GM21529 (cell line): ENCODE measurements around the gene IFNB1.

ENCODE experiments used
- ATAC-seq: cut with Tn5 transposase; IDR thresholded peaks from one replicate; pipeline ENCODE4 v1.9.1; 2021; ENCODE audit not compliant: unreplicated experiment

The IFNB1 gene

DNA sequence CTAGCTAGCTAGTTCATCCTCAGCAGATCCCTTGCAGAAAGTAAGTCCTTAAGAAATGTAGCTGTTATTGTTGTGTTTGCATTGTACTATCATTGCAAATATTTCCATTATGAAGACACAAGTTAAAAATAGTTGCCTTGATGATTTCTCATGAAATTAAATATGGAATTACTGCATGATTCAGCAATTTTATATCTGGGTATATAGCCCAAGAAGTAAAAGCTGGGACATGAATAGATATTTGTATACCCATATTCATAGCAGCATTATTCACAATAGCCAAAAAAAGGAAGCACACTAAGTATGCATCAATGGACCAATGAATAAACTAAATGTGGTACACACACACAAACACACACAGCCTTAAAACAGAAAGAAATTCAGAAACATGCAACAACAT is 6.8 kb downstream of the IFNB1 start:
- no peak for ATAC-seq

DNA sequence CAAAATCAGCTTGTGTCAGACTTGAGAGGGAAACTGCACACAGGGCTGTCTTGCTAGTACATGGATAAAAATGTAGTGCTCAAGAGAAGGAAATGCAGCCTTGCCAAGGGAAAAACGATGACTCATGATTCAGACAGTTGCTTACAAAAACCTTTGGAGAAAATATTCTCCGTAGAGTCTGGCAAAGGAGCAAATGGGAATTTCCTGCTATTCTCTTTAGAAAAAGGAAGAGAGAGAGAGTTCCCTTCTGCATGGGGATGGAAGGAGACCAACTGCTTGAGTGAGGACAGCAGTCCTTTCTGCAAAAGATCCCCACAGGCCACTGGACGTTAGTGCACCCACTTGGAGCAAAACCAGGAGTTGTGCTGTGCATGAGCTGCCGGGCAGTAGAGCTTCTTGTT is 7.6 kb downstream of the IFNB1 start:
- ATAC-seq: no peak

DNA sequence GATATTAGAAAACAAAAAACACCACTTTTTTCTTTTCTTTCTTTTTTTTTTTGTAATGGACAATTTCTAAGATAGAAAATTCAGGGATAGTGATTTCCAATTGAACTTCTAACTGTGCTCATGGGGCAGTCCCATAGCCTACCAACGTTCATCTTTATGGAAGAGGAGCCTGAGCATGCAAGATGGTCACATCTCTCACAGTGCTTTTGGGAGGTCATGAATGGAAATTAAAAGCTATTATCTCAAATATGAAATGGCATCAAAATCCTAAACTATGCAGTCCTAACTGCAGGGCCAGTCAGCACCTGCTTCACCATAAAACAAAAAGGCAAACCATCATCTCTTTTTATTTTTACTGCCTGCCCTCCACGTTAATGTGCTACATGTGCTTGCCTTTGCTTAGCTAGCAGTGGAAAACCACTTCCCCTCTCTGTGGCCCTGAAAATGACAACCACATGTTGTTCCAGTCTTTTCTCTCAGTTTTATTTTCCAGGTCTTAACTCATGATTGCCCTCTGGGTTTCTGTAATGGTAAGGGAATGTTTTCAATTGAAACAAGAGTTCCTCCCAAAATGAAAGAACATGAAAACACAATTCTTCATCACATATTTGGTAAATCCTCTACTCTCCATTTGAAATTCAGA is 16.7 kb downstream of the IFNB1 start:
- peak; percentile 70 for ATAC-seq

DNA sequence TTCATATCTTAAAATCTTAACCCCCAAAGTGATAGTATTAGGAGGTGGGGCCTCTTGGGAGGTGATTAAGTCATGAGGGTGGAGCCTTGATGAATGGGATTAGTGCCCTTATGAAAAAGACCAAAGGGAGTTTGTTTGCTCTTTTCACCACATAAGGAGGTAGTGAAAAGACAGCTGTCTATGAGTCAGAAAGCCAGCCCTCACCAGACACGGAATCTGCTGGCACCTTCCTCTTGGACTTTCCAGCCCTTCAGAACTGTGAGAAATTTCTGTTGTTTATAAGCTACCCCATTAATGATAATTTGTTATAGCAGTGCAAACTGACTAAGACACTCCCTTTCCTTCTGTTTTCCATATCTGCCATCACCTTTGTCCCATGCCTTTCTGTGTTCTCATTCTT is 20.8 kb downstream of the IFNB1 start:
- ATAC-seq: no peak

DNA sequence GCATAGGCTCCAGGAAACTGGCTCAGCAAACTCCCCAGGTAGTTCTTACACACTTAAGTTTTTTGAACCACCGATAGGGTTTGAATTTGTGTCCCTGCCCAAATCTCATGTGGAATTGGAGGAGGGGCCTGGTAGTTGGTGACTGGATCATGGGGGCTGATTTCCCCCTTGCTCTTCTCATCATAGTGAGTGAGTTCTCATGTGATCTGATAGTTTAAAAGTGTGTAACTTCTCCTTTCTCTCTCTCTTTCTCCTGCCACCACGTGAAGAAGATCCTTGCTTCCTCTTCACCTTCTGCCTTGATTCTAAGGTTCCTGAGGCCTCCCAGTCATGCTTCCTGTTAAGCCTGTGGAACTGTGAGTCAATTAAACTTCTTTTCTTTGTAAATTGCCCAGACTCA is 23.9 kb downstream of the IFNB1 start:
- no peak for ATAC-seq

DNA sequence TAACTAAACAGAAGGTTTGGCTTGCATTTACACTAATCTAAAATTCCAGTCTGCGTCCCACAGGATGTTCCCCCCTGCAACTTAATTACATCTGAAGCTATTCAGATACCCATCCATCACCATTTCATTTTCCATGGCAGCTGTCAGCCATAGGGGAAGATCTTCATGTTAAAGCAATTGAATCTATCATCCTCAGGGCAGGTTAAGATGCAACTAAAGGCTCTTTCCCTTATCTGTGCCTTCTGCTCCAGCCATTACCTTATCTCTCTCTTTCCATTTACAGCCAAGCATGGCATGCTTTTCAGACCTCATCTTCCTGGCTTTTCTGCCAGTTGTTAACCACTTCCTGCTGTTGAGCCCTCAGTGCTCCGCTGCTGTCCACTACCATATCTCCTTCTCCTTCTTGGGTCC is 30.5 kb downstream of the IFNB1 start:
- no peak for ATAC-seq

DNA sequence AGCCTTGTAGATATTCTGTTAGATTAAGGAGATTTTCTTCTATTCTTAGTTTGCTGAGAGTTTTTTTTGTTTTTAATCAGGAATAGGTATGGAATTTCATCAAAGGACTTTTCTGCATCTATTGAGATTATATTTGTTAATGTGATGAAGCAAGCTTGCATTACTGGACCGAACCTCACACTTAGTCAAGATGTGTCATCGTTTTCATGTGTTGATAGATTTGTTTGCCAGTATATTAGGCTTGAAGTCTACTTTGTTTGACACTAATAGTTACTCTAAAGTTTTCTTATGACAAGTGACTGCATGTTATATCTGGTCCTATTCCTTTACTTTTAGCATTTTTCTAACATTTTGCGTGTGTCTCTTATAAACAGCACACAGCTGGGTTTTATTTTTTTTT is 33.9 kb downstream of the IFNB1 start:
- no peak for ATAC-seq

DNA sequence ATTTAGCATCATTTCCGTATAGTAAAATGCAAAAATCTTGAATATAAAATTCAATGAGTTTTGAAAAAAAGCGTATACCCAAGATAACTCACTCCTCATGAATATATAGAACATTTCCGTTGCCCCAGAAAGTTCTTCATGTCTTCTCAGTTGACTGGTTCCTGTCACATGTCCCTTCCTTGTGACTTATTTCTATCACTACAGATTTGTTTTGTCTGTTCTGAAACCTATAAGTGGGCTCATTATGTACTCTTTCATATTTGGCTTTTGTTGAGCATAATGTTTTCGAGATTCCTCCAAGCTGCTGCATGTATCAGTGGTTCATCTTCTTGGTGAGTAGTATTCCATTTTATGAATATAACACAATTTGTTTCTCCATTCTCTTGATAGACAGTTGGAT is 35.3 kb downstream of the IFNB1 start:
- ATAC-seq: no peak

DNA sequence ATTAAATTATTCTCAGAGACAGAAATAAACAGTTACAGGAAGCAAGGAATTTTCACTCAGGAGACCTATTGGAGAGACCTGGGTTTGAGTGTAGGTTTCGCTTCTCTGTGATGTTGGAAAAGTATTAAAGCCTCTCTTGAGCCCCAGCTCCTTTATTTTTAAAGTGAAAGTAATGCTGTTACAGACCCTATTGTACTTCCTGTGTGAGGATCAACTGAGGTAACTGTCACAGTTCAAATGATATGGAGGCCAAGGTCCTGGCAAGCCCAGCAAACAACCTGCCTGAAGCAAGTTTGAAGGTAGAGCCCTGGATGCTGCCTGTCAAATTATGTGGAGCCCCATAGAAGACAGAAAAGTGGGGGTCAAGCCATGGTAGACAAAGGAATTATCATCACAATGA is 38.4 kb downstream of the IFNB1 start:
- ATAC-seq: no peak

DNA sequence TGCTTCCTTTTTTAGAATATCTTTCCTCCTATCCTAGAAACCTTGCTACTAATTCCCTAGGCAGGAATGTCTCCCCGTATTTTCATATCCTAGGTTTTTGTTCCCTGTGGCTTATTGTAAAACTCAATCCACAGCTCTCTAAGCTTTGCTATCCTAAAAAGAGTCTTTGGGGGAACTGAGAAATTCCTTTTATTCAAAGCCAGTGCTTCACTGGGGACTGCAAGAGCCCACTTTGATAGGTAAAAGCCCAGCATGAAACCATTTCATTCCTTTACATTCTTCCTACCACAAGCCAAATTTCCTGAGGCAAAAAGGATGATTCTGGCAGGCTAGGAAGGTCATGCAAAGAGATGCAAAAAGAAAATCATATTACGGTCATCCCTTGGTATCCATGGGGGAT is 40.5 kb downstream of the IFNB1 start:
- ATAC-seq: no peak

DNA sequence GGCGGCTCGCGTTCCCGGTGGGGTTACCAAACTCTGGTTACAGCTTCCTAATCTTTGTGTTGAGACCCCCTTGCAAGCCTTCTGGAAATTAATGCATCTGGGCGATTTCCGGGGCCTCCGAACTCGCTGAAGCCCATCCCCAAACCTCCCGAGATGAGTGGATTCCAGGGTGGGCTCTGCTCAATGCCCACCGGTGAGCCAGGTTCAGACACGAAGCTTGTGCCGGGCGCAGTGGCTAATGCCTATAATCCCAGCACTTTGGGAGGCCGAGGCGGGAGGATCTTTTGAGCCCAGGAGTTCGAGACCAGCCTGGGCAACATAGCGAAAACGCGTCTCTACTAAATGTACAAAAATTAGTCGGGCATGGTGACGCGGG is 45.9 kb downstream of the IFNB1 start:
- ATAC-seq: no peak

DNA sequence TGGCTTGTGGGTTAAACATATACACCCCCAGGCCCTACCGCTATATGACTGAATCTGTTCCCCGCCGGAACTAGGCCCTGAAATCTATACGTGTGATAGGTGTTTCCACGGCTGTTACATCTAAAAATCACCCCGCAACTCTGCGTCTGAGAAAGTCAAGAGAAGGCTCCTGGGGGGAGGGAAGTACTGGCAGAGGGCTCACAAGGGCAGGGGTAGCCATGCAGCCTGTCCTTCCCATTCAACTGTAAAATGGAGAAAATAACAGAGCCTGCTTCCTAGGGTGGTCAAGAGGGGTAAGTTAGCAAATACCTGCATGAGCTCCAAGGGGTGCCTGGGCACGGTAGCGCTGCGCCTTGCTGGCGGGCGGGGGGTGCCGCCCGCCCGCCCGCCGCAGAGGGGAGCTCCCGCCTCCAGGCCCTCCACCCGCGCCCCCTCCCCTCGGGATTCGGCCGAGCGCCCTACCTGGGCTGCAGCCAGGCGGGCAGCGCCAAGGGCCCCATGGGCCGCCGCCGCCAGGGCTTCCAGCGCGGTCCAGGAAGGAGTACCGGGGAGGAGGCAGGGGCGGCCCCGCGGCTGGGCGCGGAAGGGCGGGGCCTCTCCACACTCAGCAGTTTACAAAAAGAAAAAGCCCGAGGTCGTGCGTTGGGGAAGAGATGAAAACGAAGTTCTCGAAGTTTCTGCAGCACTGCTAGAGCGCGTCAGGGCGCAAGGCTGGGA is 46.5 kb downstream of the IFNB1 start, which contains the start of gene HACD4:
HACD4 (minus strand) TSS at position 550 of the 717 bp plus-strand sequence; CDS start at position 500, 50 bp downstream.
- peak; percentile 85 for ATAC-seq

DNA sequence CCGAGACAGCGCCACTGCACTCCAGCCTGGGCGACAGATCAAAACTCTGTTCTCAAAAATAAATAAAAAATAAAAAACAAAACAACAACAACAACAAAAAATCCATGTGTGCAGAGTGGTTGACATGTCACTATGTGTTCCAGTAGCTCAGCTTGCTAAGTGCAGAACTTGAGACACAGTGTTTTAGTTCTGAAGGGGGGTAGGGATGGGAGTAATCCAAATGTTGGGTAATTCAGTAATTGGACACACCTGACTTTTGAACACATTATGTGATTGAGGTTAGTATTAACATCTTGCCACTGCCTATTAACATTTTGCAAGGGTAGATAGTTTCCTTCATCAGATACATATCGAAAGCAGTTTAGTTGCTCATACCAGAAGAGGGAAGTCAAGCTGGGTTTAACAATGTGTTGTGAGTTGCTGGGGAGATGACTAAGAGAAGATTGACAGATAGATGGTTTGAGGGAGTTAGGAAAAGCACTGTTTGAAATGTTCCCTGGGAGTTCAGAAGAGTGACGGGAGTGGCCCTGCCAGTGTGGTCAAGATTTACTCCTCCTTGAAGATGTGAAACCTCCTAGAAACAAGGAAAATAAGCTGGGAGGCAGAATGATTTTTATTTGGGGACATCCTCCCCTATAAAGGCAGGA is 47.2 kb downstream of the IFNB1 start:
- ATAC-seq: peak; percentile 66

DNA sequence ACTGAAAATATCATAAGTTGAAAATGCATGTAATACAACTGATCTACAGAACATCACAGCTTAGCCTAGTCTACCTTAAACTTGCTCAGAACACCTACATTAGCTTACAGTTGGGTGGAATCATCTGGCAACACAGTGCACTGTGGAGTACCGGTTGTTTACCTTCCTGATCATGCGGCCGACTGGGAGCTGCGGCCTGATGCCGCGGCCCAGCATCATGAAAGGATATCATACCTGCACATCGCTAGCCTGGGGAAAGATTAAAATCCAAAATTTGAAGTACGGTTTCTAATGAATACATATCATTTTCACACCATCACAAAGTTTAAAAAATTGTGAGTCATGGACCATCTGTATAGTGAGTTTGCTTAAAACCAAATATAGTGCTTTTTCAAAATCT is 48.1 kb downstream of the IFNB1 start:
- ATAC-seq: no peak

DNA sequence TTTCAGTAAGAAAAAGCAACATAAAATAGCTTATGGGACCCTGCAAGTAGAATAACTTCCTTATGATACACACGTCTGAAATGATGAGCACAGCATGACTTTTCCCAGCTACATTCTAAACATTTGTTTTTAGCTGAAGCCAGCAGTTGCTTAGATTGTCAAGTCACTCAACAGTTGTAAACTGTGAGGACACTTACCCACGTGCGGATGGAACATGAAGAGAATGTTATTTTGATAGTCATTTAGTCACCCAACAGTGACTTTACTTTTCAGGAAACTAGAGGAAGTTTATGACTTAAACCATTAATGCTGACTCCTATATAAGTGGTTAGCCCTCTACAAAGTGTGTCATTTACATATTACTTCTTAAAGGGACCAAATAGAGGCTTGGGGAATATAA is 49.3 kb downstream of the IFNB1 start:
- ATAC-seq: no peak

DNA sequence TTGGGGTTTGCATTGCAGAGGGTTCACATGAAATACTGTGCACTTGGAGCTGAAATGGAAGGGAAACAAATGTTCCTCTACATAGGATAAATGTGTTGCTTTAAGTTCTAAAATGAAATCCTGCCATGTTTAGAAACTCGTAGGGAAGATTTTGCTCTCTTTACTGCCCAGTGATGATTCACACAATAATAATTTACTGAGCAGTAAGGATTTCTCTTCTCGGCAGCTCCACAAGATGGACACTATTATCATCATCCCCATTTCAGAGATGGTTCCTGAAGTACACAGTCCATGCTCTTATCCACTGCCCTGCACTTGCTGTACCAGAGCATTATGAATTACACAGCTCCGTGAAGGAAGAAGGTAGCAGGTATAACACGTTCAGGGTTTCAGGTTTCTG is 50.4 kb downstream of the IFNB1 start:
- ATAC-seq: no peak
